GM18907 (cell line): ENCODE data around the gene PFDN2.
"Not testable (repeated sequence)": the region's sequence is repeated elsewhere in the genome, so short reads cannot be mapped to it uniquely, and the experiment has no call there.

Experiments used
- ATAC-seq: cut with Tn5 transposase; IDR thresholded peaks from one replicate; pipeline ENCODE4 v1.9.1; 2021; ENCODE audit warnings: mild to moderate bottlenecking, moderate library complexity; ENCODE audit not compliant: unreplicated experiment

PFDN2 gene

GRCh38 chr1:161082996-161083747 lies 34.7 kb downstream of the PFDN2 start:
- no peak for ATAC-seq

- no peak for ATAC-seq
These were observed 35.4 kb downstream of the PFDN2 start for GRCh38 chr1:161082483-161082882.

GRCh38 chr1:161081519-161081918 lies 36.3 kb downstream of the PFDN2 start:
- no peak for ATAC-seq

GRCh38 chr1:161080441-161081405 lies 37.1 kb downstream of the PFDN2 start:
- ATAC-seq: no peak

- no peak for ATAC-seq
These were observed 38.3 kb downstream of the PFDN2 start for GRCh38 chr1:161079436-161080110.

GRCh38 chr1:161077426-161077825 lies 40.4 kb downstream of the PFDN2 start:
- ATAC-seq: no peak

- no peak for ATAC-seq
These were observed 41.4 kb downstream of the PFDN2 start for GRCh38 chr1:161076410-161076809.

- ATAC-seq: no peak
These were observed 43.0 kb downstream of the PFDN2 start for GRCh38 chr1:161074676-161075368.

- no peak for ATAC-seq
These were observed 44.2 kb downstream of the PFDN2 start for GRCh38 chr1:161073474-161074121.

- no peak for ATAC-seq
These were observed 44.9 kb downstream of the PFDN2 start for GRCh38 chr1:161072751-161073449.

GRCh38 chr1:161071886-161072371 lies 45.9 kb downstream of the PFDN2 start:
- no peak for ATAC-seq

GRCh38 chr1:161070761-161071160 lies 47.1 kb downstream of the PFDN2 start:
- ATAC-seq: no peak

GRCh38 chr1:161069731-161070270 lies 48.0 kb downstream of the PFDN2 start, which contains the start of gene ARHGAP30:
ARHGAP30 (minus strand) TSS chr1:161069891; CDS start chr1:161069624, 267 bp downstream.
- peak; percentile 87 for ATAC-seq

GRCh38 chr1:161069241-161069640 lies 48.6 kb downstream of the PFDN2 start:
- peak; percentile 1 for ATAC-seq

- peak; percentile 62 for ATAC-seq
These were observed 49.3 kb downstream of the PFDN2 start for GRCh38 chr1:161068306-161069234.

- ATAC-seq: no peak
These were observed 51.1 kb downstream of the PFDN2 start for GRCh38 chr1:161066694-161067093.

- ATAC-seq: not testable (repeated sequence)
These were observed 52.2 kb downstream of the PFDN2 start for GRCh38 chr1:161065681-161066080.

- ATAC-seq: not testable (repeated sequence)
These were observed 53.9 kb downstream of the PFDN2 start for GRCh38 chr1:161063936-161064335.
